ENCODE measurements around the gene TMCC3. TPM values are rescaled to one million over a fixed set of nuclear protein-coding genes. Genes with fewer than 3 reads are reported as not detected.

TMCC3 gene
- total RNA-seq, 1 experiment from 2014 or later: 0.49 TPM

DNA sequence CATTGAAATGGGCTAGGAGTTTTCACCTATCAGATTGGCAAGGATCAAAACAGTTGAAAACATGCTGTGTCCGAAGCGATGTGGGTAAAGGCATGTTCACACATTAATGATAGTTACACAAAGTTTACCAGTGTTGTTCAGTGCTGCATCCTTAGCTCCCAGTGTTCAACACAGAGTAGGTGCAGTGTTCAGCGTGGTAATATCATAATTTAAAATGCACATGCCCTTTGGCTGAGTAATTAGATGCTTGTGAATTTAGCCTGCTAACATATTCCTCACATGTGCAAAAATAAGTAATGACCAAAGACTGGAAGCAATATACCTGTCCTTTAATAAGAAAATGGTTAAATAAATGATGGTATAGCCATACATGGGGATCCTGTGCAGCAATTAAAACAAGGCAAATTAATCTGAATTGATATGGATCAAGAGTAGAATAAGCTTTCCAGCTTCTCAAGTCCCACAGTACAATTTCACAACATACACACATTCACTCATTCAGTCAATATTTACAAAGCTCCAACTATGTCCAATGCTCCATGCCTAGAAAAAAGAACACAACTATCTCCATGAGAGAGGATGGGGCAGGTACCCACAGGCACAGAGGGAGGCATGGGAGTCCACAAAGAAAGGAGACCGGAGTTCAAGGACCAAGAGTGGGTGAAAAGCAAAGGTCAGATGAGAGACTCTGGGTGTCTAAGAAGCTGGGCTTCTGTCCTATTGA, 12.8 kb downstream of the TMCC3 start:
- intact Hi-C loops (cut with micrococcal nuclease; ENCODE audit: unreplicated experiment): no loop called here
- no TSS peak for BruUV-seq (replicated peaks)

DNA sequence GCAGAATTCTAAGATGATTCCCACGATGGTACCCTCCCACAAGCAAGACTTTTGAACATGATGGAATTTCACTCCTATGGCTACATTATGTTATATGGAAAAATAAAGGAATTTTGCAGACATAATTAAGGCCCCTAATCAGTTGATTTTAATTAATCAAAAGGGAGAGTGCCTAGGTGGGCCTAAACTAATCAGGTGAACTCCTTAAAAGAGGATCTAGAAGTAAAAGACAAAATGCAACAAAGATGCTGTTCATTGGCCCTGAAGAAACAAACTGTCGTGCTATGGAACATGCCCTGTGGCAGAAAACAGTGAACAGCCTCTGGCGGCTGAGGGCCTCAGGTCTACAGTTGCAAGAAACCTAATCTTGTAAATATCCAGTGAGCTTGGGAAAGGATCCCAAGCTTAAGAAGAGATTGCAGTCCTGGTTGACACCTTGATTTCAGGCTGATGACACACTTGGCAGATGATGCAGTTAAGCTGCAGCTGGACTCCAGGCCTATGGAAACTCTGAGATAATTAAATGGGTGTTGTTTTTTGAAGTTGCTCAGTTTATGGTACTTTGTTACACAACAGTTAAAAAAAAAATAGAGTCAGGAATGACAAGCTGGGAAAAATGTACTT, 13.8 kb downstream of the TMCC3 start:
- Histone ChIP-seq H3K9me3 (ENCODE audit: low read depth, low read length, poor library complexity, severe bottlenecking) (no peaks in the 10 kb centered on the region), H3K36me3 (ENCODE audit: insufficient read depth, low read length, poor library complexity, severe bottlenecking) (no peaks in the 10 kb centered on the region), H3K27me3 (replicated peaks; ENCODE audit: insufficient read depth, low read depth, low read length, poor library complexity) (no peaks in the 10 kb centered on the region), H3K27ac (ENCODE audit: low read depth, low read length, poor library complexity, severe bottlenecking) (no peak overlapping the region), H3K4me1 (ENCODE audit: insufficient read depth, low read length, poor library complexity, severe bottlenecking) (no peaks in the 10 kb centered on the region), H3K4me3 (ENCODE audit: low read depth, low read length, poor library complexity, severe bottlenecking) (no peak overlapping the region)
- intact Hi-C loops (cut with micrococcal nuclease; ENCODE audit: unreplicated experiment): no loop called here
- DNase-seq (ENCODE audit: low spot score): no peak
- CTCF ChIA-PET: no interaction called here
- POLR2A ChIA-PET (ENCODE audit: low non-redundant PET): interaction anchor here (0.6 kb wide), 1 partner anchor 9 kb away, joined by 14 read pairs; no protein-coding TSS in a partner anchor
- TF ChIP-seq EZH2 (IDR thresholded peaks at IDR 0.05; ENCODE audit: borderline replicate concordance, low read depth, low read length, poor library complexity, severe bottlenecking): no peak
- TF ChIP-seq, protein P1, sequence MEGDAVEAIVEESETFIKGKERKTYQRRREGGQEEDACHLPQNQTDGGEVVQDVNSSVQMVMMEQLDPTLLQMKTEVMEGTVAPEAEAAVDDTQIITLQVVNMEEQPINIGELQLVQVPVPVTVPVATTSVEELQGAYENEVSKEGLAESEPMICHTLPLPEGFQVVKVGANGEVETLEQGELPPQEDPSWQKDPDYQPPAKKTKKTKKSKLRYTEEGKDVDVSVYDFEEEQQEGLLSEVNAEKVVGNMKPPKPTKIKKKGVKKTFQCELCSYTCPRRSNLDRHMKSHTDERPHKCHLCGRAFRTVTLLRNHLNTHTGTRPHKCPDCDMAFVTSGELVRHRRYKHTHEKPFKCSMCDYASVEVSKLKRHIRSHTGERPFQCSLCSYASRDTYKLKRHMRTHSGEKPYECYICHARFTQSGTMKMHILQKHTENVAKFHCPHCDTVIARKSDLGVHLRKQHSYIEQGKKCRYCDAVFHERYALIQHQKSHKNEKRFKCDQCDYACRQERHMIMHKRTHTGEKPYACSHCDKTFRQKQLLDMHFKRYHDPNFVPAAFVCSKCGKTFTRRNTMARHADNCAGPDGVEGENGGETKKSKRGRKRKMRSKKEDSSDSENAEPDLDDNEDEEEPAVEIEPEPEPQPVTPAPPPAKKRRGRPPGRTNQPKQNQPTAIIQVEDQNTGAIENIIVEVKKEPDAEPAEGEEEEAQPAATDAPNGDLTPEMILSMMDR (conservative IDR thresholded peaks at IDR 0.05; ENCODE audit: low read depth, low read length): no peak
- BruUV-seq (replicated peaks): no TSS peak

More for the DNA sequence above, 12.8 kb downstream of the TMCC3 start:
- no peak overlapping the region for H3K27ac ChIP-seq (ENCODE audit: low read depth, low read length, poor library complexity, severe bottlenecking)
- H3K4me3 ChIP-seq (ENCODE audit: low read depth, low read length, poor library complexity, severe bottlenecking): no peak overlapping the region
- TF ChIP-seq EZH2 (IDR thresholded peaks at IDR 0.05; ENCODE audit: borderline replicate concordance, low read depth, low read length, poor library complexity, severe bottlenecking): no peak
- TF ChIP-seq, protein P1 (conservative IDR thresholded peaks at IDR 0.05; ENCODE audit: low read depth, low read length): no peak
- CTCF ChIA-PET: no interaction called here
- H3K4me1 ChIP-seq (ENCODE audit: insufficient read depth, low read length, poor library complexity, severe bottlenecking): no peaks in the 10 kb centered on the region
- H3K27me3 ChIP-seq (replicated peaks; ENCODE audit: insufficient read depth, low read depth, low read length, poor library complexity): no peaks in the 10 kb centered on the region
- no peaks in the 10 kb centered on the region for H3K9me3 ChIP-seq (ENCODE audit: low read depth, low read length, poor library complexity, severe bottlenecking)
- POLR2A ChIA-PET (ENCODE audit: low non-redundant PET): no interaction called here
- DNase-seq (ENCODE audit: low spot score): no peak
- H3K36me3 ChIP-seq (ENCODE audit: insufficient read depth, low read length, poor library complexity, severe bottlenecking): no peaks in the 10 kb centered on the region

DNA sequence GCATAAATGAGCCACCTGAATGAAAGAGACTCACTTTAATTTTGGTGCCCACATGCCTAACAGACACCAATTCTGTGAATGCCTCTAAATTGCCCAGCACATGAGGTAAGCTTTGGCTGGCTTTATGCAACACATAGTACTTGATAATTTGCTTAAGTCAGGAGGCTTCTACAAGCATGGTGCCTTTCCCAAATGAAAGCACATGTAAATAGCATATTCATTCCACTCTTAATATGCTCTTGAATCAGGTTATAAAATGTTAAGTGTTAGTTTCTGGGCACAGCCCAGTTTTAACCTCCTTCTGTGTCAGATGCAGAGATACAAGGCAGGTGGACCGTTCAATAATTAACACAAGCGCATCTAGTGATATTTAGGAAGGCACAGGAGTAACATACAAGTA, 15.6 kb downstream of the TMCC3 start:
- H3K27ac ChIP-seq (ENCODE audit: low read depth, low read length, poor library complexity, severe bottlenecking): no peak overlapping the region
- no peaks in the 10 kb centered on the region for H3K27me3 ChIP-seq (replicated peaks; ENCODE audit: insufficient read depth, low read depth, low read length, poor library complexity)
- no TSS peak for BruUV-seq (replicated peaks)
- H3K4me1 ChIP-seq (ENCODE audit: insufficient read depth, low read length, poor library complexity, severe bottlenecking): no peaks in the 10 kb centered on the region
- no peak overlapping the region for H3K4me3 ChIP-seq (ENCODE audit: low read depth, low read length, poor library complexity, severe bottlenecking)
- no peaks in the 10 kb centered on the region for H3K9me3 ChIP-seq (ENCODE audit: low read depth, low read length, poor library complexity, severe bottlenecking)
- ChIA-PET CTCF (no interaction called here), POLR2A (ENCODE audit: low non-redundant PET) (no interaction called here)
- H3K36me3 ChIP-seq (ENCODE audit: insufficient read depth, low read length, poor library complexity, severe bottlenecking): no peaks in the 10 kb centered on the region
- TF ChIP-seq EZH2 (IDR thresholded peaks at IDR 0.05; ENCODE audit: borderline replicate concordance, low read depth, low read length, poor library complexity, severe bottlenecking): no peak
- TF ChIP-seq, protein P1 (conservative IDR thresholded peaks at IDR 0.05; ENCODE audit: low read depth, low read length): no peak
- intact Hi-C loops (cut with micrococcal nuclease; ENCODE audit: unreplicated experiment): no loop called here
- no peak for DNase-seq (ENCODE audit: low spot score)
